Fibroblast of villous mesenchyme (primary cell): ENCODE measurements around the gene TMPRSS5. TPM values are rescaled to one million over a fixed set of nuclear protein-coding genes. Genes with fewer than 3 reads are reported as not detected.

Experiments used
- DNase-seq: peaks from one replicate; pipeline ENCODE4 v3.0.0-alpha.2; 2010; ENCODE audit warnings: low read depth
- H3K4me3 ChIP-seq: 2 replicates; pipeline ENCODE4 v1.5.1; 2011; ENCODE audit warnings: low read depth, mild to moderate bottlenecking, low read length
- total RNA-seq: library from RNA; depleted of rRNA; stranded (reverse); fragments of >200 nt; gene quantifications from 2 replicates; pipeline ENCODE4 v1.2.3, GENCODE V29; 2012
- TF ChIP-seq, protein P1 (sequence below): IDR thresholded peaks from 2 replicates; pipeline ENCODE4 v1.5.1; 2012; ENCODE audit warnings: low read depth, mild to moderate bottlenecking, low read length; ENCODE audit not compliant: insufficient read depth

The TMPRSS5 gene
- total RNA-seq, 1 donor, result 0.43 TPM

DNA sequence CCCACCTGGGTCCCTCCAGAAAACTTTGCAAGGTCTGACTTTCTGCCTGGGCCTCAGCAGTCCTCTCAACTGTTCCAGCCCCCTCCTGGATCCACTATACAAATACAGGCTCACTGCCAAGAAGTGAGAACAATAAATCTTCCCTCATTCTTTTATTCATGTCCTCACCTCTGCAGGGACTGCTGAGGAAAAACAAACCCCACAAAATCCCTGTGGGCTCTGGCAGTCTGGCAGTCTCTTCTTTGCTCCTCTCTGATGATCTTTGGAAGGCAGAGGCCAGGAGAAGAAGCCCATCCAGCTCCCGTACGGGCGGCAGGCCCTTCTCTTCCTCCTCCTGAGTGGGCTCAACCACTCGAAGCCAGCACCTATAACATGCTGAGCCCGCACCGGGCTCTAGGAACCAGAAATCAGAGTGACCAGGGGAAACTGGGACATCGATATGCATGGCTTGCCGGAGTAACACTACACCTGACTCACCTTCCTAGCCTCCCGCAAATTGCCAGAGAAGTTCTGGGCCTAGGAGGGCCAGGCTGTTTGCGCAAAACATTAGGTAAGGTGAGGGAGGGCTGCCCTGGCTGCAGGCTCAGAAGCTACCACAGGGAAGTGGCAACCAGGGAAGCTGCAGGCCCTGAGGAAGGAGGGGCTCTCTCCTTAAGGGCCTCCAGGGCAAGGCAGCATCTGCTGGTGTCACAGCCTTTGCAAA is 24.2 kb downstream of the TMPRSS5 start:
- TF ChIP-seq, protein P1, sequence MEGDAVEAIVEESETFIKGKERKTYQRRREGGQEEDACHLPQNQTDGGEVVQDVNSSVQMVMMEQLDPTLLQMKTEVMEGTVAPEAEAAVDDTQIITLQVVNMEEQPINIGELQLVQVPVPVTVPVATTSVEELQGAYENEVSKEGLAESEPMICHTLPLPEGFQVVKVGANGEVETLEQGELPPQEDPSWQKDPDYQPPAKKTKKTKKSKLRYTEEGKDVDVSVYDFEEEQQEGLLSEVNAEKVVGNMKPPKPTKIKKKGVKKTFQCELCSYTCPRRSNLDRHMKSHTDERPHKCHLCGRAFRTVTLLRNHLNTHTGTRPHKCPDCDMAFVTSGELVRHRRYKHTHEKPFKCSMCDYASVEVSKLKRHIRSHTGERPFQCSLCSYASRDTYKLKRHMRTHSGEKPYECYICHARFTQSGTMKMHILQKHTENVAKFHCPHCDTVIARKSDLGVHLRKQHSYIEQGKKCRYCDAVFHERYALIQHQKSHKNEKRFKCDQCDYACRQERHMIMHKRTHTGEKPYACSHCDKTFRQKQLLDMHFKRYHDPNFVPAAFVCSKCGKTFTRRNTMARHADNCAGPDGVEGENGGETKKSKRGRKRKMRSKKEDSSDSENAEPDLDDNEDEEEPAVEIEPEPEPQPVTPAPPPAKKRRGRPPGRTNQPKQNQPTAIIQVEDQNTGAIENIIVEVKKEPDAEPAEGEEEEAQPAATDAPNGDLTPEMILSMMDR, result no peak
- H3K4me3 ChIP-seq, result no peak overlapping the region
- DNase-seq, result no peak

GRCh38 chr11:113681282-113681681 is 24.8 kb downstream of the TMPRSS5 start:
- TF ChIP-seq, protein P1, result no peak
- no peak for DNase-seq
- no peak overlapping the region for H3K4me3 ChIP-seq

DNA sequence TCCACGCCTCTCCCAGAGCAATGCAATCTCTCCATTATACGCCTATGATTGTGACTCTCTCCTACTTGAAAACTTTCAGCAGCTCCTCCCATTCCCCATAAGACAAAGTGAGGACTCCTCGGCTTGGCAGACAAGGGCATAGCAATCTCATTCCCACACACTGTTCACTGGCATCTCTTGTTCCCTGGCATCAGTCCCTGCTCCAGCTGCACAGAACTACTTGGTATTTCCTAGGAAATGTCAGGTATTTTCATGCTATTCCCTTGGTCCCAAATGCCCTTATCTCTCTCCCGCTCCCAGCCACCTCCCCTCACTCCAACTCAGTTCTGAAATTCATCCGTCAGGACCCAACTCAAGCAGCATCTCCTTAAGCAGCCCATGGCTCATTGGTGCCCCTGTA is 28.4 kb downstream of the TMPRSS5 start:
- no peak for DNase-seq
- TF ChIP-seq, protein P1, result no peak
- H3K4me3 ChIP-seq, result no peak overlapping the region

DNA sequence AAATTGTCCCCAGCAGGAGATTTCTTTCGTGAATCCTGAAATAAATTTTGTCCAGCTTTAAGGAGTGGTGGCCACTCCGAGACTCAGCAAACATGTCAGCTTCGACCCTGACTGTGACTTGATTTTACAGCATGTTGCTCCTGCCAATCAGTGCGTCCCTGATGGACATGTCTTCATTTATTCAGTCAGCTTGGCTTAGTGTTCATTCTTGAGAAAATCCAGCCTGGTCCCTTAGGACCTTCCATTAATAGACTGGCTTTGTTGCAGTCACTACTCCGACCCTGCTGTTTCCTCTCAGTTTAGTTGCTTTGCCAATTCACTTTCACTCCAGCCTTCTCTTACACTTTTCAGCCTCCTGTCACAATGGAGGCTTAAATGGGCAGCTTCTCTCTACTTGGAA is 30.5 kb downstream of the TMPRSS5 start:
- H3K4me3 ChIP-seq, result no peak overlapping the region
- TF ChIP-seq, protein P1, result no peak
- no peak for DNase-seq

DNA sequence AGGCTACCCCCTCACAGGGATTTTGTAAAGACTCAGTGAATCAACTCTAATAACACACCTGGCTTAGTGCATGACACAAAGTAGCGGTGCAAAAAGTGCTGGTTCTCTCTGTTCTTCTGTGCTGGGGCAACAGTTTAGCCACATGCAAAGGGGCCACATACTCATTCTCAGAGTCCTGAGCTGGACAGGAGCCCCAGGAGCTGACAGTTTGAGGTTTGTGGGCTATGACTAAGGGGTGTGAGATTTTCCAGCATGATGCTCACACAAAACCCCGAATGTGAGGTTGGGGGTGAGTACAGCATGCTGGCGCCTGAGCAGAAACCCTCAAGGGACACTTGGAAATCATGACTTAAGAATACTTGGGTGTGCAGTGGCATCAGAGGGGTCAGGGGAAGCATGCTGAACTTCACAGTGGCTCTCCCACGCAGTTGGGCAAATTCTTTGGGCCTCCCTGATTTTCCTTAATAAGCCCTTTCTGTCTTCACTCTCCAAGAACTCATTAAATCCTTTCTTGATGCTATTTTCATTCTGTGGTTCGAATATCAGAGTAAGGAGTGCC is 31.0 kb downstream of the TMPRSS5 start:
- TF ChIP-seq, protein P1, result no peak
- no peak overlapping the region for H3K4me3 ChIP-seq
- DNase-seq, result peak; percentile 77

DNA sequence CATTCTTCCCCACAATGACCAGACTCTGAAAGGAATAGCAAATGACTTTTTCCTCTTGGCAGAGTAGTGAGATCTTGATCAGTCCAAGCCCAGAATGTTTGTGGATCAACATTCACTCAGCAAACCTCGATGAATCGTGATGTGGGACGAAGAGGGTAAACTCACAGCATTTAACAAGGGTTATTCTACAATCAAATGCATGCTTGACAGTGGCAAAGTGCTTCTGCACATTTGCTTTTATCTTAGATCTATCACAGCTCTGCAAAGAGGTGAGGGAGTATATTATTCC is 31.8 kb downstream of the TMPRSS5 start:
- DNase-seq, result no peak
- TF ChIP-seq, protein P1, result no peak
- no peak overlapping the region for H3K4me3 ChIP-seq
